HAP-1 (cell line): Measurements from ENCODE around the gene ZNF578.
"Not testable (repeated sequence)": the region's sequence is repeated elsewhere in the genome, so short reads cannot be mapped to it uniquely, and the experiment has no call there.

Experiments
- DNase-seq, 2 experiments: peaks; one replicate each; pipeline ENCODE4 v3.0.0-alpha.2; 2016 to 2020; ENCODE audit warnings: low spot score in 2 of 2
- H3K27me3 ChIP-seq: fragments of 250-450 bp; sonication (Bioruptor Pico); 2 replicates; pipeline ENCODE4 v1.5.1; 2020; ENCODE audit warnings: low read depth, mild to moderate bottlenecking, moderate library complexity
- H3K36me3 ChIP-seq: fragments of 250-450 bp; sonication (Bioruptor Pico); replicated peaks from 2 replicates; pipeline ENCODE4 v1.5.1; 2020; ENCODE audit warnings: mild to moderate bottlenecking
- H3K4me1 ChIP-seq: fragments of 250-450 bp; sonication (Bioruptor Pico); 2 replicates; pipeline ENCODE4 v1.5.1; 2020; ENCODE audit warnings: mild to moderate bottlenecking
- H3K4me3 ChIP-seq: fragments of 250-450 bp; sonication (Bioruptor Pico); 2 replicates; pipeline ENCODE4 v1.5.1; 2020; ENCODE audit warnings: mild to moderate bottlenecking, moderate library complexity
- H3K9me3 ChIP-seq: fragments of 250-450 bp; sonication (Bioruptor Pico); 2 replicates; pipeline ENCODE4 v1.5.1; 2020; ENCODE audit warnings: mild to moderate bottlenecking, moderate library complexity
- in situ Hi-C: fragments of 300-500 bp; cut with MboI; formaldehyde crosslinking; loops from 3 replicates; pipeline ENCODE4 v1.14.3; 2020; ENCODE audit warnings: low sequenced_read_pairs, inconsistent platforms, mixed read lengths

Gene ZNF578

GRCh38 chr19:52527134-52527955 is 74.0 kb downstream of the ZNF578 start, which contains the start of gene ZNF808:
TSS of gene ZNF808 (plus strand) at chr19:52527668. CDS start at chr19:52543285, 15,617 bp downstream.
- Histone ChIP-seq H3K4me1 (no peaks in the 10 kb centered on the region), H3K4me3 (peak within 1 kb of the TSS; percentile 82), H3K27me3 (no peaks in the 10 kb centered on the region), H3K36me3 (no peaks in the 10 kb centered on the region), H3K9me3 (no peaks in the 10 kb centered on the region; the same call in 1 of the 2 replicates)
- DNase-seq: peak; percentile 84 to 97
- in situ Hi-C loops: no loop called here

- Histone ChIP-seq H3K4me3 (peak overlapping the region; percentile 82), H3K4me1 (no peaks in the 10 kb centered on the region), H3K36me3 (no peaks in the 10 kb centered on the region), H3K27me3 (no peaks in the 10 kb centered on the region), H3K9me3 (no peaks in the 10 kb centered on the region; the same call in 1 of the 2 replicates)
- in situ Hi-C loops: no loop called here
- DNase-seq: peak in 1 of 2 experiments; percentile 19
These were observed 74.6 kb downstream of the ZNF578 start for GRCh38 chr19:52527956-52528351.

- in situ Hi-C loops: no loop called here
- H3K4me3 ChIP-seq: no peak overlapping the region
- H3K36me3 ChIP-seq: 0 out of 2 replicates have a peak, but pooled peaks cover 5% of the 10 kb centered on the region
- H3K27me3 ChIP-seq: no peaks in the 10 kb centered on the region
- DNase-seq: no peak
- H3K4me1 ChIP-seq: no peaks in the 10 kb centered on the region
- no peaks in the 10 kb centered on the region; the same call in 1 of the 2 replicates for H3K9me3 ChIP-seq
These were observed 79.1 kb downstream of the ZNF578 start for GRCh38 chr19:52532480-52532879.

- H3K4me1 ChIP-seq: no peaks in the 10 kb centered on the region
- no peak overlapping the region for H3K4me3 ChIP-seq
- no peak for DNase-seq
- in situ Hi-C loops: no loop called here
- H3K36me3 ChIP-seq: 0 out of 2 replicates have a peak, but pooled peaks cover 5% of the 10 kb centered on the region
- no peaks in the 10 kb centered on the region for H3K27me3 ChIP-seq
- H3K9me3 ChIP-seq: no peaks in the 10 kb centered on the region; the same call in 1 of the 2 replicates
These were observed 80.5 kb downstream of the ZNF578 start for GRCh38 chr19:52533901-52534300.

GRCh38 chr19:52535385-52535770 is 82.0 kb downstream of the ZNF578 start:
- H3K4me1 ChIP-seq, H3K9me3 ChIP-seq, H3K4me3 ChIP-seq, DNase-seq, H3K27me3 ChIP-seq, H3K36me3 ChIP-seq, in situ Hi-C loops: not testable (repeated sequence)

GRCh38 chr19:52535771-52536447 is 82.6 kb downstream of the ZNF578 start:
- Histone ChIP-seq H3K9me3 (no peaks in the 10 kb centered on the region; the same call in 1 of the 2 replicates), H3K4me3 (no peak overlapping the region), H3K27me3 (no peaks in the 10 kb centered on the region), H3K4me1 (no peaks in the 10 kb centered on the region), H3K36me3 (0 out of 2 replicates have a peak, but pooled peaks cover 5% of the 10 kb centered on the region)
- in situ Hi-C loops: no loop called here
- no peak for DNase-seq

GRCh38 chr19:52536448-52536800 is 83.1 kb downstream of the ZNF578 start:
- Histone ChIP-seq H3K4me1 (no peaks in the 10 kb centered on the region), H3K9me3 (no peaks in the 10 kb centered on the region; the same call in 1 of the 2 replicates), H3K36me3 (0 out of 2 replicates have a peak, but pooled peaks cover 5% of the 10 kb centered on the region), H3K4me3 (no peak overlapping the region), H3K27me3 (no peaks in the 10 kb centered on the region)
- in situ Hi-C loops: no loop called here
- no peak for DNase-seq

- in situ Hi-C loops, H3K27me3 ChIP-seq, H3K4me3 ChIP-seq, H3K9me3 ChIP-seq, H3K4me1 ChIP-seq, DNase-seq, H3K36me3 ChIP-seq: not testable (repeated sequence)
These were observed 85.5 kb downstream of the ZNF578 start for GRCh38 chr19:52538815-52539214.

- in situ Hi-C loops, H3K36me3 ChIP-seq, H3K4me3 ChIP-seq, H3K27me3 ChIP-seq, H3K4me1 ChIP-seq, DNase-seq, H3K9me3 ChIP-seq: not testable (repeated sequence)
These were observed 87.8 kb downstream of the ZNF578 start for GRCh38 chr19:52541176-52541575.

- in situ Hi-C loops: no loop called here
- H3K36me3 ChIP-seq: 0 out of 2 replicates have a peak, but pooled peaks cover 2% of the 10 kb centered on the region
- no peak overlapping the region for H3K4me3 ChIP-seq
- H3K4me1 ChIP-seq: no peaks in the 10 kb centered on the region
- DNase-seq: no peak
- no peaks in the 10 kb centered on the region for H3K9me3 ChIP-seq
- no peaks in the 10 kb centered on the region for H3K27me3 ChIP-seq
These were observed 88.3 kb downstream of the ZNF578 start for GRCh38 chr19:52541608-52542007.

GRCh38 chr19:52542541-52542940 is 89.2 kb downstream of the ZNF578 start:
- in situ Hi-C loops, H3K4me1 ChIP-seq, H3K9me3 ChIP-seq, H3K36me3 ChIP-seq, H3K4me3 ChIP-seq, DNase-seq, H3K27me3 ChIP-seq: not testable (repeated sequence)

GRCh38 chr19:52542984-52543664 is 89.8 kb downstream of the ZNF578 start:
- Histone ChIP-seq H3K4me1 (no peaks in the 10 kb centered on the region), H3K4me3 (no peak overlapping the region), H3K9me3 (no peaks in the 10 kb centered on the region), H3K36me3 (peaks cover 3% of the 10 kb centered on the region), H3K27me3 (no peaks in the 10 kb centered on the region)
- no peak for DNase-seq
- in situ Hi-C loops: no loop called here

GRCh38 chr19:52554216-52554971 is 101.0 kb downstream of the ZNF578 start:
- Histone ChIP-seq H3K9me3 (peaks cover 9% of the 10 kb centered on the region; the same call in 1 of the 2 replicates), H3K4me3 (no peak overlapping the region), H3K4me1 (no peaks in the 10 kb centered on the region), H3K36me3 (peaks cover 33% of the 10 kb centered on the region), H3K27me3 (no peaks in the 10 kb centered on the region)
- no peak for DNase-seq
- in situ Hi-C loops: no loop called here
